Measurements from ENCODE around the gene WDFY4. TPM values are rescaled to one million over a fixed set of nuclear protein-coding genes. Genes with fewer than 3 reads are reported as not detected.

WDFY4 gene
- total RNA-seq, 1 donor from 2014 or later = 0.25 TPM

GRCh38 chr10:48940372-48940771 is 255.7 kb downstream of the WDFY4 start:
- Histone ChIP-seq H2AFZ (ENCODE audit: low read depth, low read length) (no peak overlapping the region), H3K27ac (ENCODE audit: low read depth, low read length) (no peak overlapping the region), H3K4me2 (ENCODE audit: low read length) (no peak overlapping the region), H3K27me3 (ENCODE audit: insufficient read depth, low read length) (no peaks in the 10 kb centered on the region), H3K36me3 (ENCODE audit: insufficient read depth, low read length) (no peaks in the 10 kb centered on the region), H3K79me2 (ENCODE audit: insufficient read depth, low read length) (no peaks in the 10 kb centered on the region), H3K9me3 (ENCODE audit: insufficient read depth, low read depth, low read length) (no peaks in the 10 kb centered on the region), H3K4me3 (ENCODE audit: insufficient read depth, low read depth, low read length) (no peak overlapping the region), H4K20me1 (ENCODE audit: insufficient read depth, low read length) (no peaks in the 10 kb centered on the region), H3K4me1 (ENCODE audit: insufficient read depth, low read length) (no peaks in the 10 kb centered on the region), H3K9ac (ENCODE audit: low read length) (no peak overlapping the region)
- Mint-ChIP-seq H3K4me1 (ENCODE audit: low read depth, unreplicated experiment) (no peaks in the 10 kb centered on the region), H3K27ac (ENCODE audit: unreplicated experiment) (no peak overlapping the region), H3K36me3 (ENCODE audit: low read depth, unreplicated experiment) (no peaks in the 10 kb centered on the region), H3K9me3 (ENCODE audit: unreplicated experiment) (no peaks in the 10 kb centered on the region), H3K4me3 (ENCODE audit: unreplicated experiment) (no peak overlapping the region), H3K27me3 (ENCODE audit: low read depth, unreplicated experiment) (peaks cover 28% of the 10 kb centered on the region)
- no peak for DNase-seq (ENCODE audit: low read depth)
- no peak for FAIRE-seq
- TF ChIP-seq CTCF (IDR thresholded peaks at IDR 0.05; ENCODE audit: insufficient read depth, low read depth, low read length) (no peak), EZH2 (IDR thresholded peaks at IDR 0.05; ENCODE audit: insufficient read depth, low read length) (no peak)

- no peaks in the 10 kb centered on the region for H3K9me3 ChIP-seq (ENCODE audit: insufficient read depth, low read depth, low read length)
- H3K27ac ChIP-seq (ENCODE audit: low read depth, low read length) = no peak overlapping the region
- DNase-seq (ENCODE audit: low read depth) (no peak), FAIRE-seq (no peak)
- H3K4me3 ChIP-seq (ENCODE audit: insufficient read depth, low read depth, low read length) = no peak overlapping the region
- Mint-ChIP-seq H3K4me1 (ENCODE audit: low read depth, unreplicated experiment) (no peaks in the 10 kb centered on the region), H3K27me3 (ENCODE audit: low read depth, unreplicated experiment) (peaks cover 32% of the 10 kb centered on the region), H3K4me3 (ENCODE audit: unreplicated experiment) (no peak overlapping the region), H3K27ac (ENCODE audit: unreplicated experiment) (no peak overlapping the region), H3K36me3 (ENCODE audit: low read depth, unreplicated experiment) (no peaks in the 10 kb centered on the region), H3K9me3 (ENCODE audit: unreplicated experiment) (no peaks in the 10 kb centered on the region)
- H3K9ac ChIP-seq (ENCODE audit: low read length) = no peak overlapping the region
- no peaks in the 10 kb centered on the region for H3K4me1 ChIP-seq (ENCODE audit: insufficient read depth, low read length)
- no peak overlapping the region for H3K4me2 ChIP-seq (ENCODE audit: low read length)
- no peak overlapping the region for H2AFZ ChIP-seq (ENCODE audit: low read depth, low read length)
- H3K36me3 ChIP-seq (ENCODE audit: insufficient read depth, low read length) = no peaks in the 10 kb centered on the region
- H4K20me1 ChIP-seq (ENCODE audit: insufficient read depth, low read length) = no peaks in the 10 kb centered on the region
- no peaks in the 10 kb centered on the region for H3K27me3 ChIP-seq (ENCODE audit: insufficient read depth, low read length)
- TF ChIP-seq EZH2 (IDR thresholded peaks at IDR 0.05; ENCODE audit: insufficient read depth, low read length) (no peak), CTCF (IDR thresholded peaks at IDR 0.05; ENCODE audit: insufficient read depth, low read depth, low read length) (no peak)
- H3K79me2 ChIP-seq (ENCODE audit: insufficient read depth, low read length) = no peaks in the 10 kb centered on the region
Observed at GRCh38 chr10:48940958-48941357, 256.3 kb downstream of the WDFY4 start.

- DNase-seq (ENCODE audit: low read depth) (no peak), FAIRE-seq (no peak)
- no peak overlapping the region for H3K27ac ChIP-seq (ENCODE audit: low read depth, low read length)
- H3K4me3 ChIP-seq (ENCODE audit: insufficient read depth, low read depth, low read length) = no peak overlapping the region
- no peak overlapping the region for H3K27ac Mint-ChIP-seq (ENCODE audit: unreplicated experiment)
- no peak overlapping the region for H3K4me3 Mint-ChIP-seq (ENCODE audit: unreplicated experiment)
- H2AFZ ChIP-seq (ENCODE audit: low read depth, low read length) = no peak overlapping the region
- no peaks in the 10 kb centered on the region for H3K9me3 ChIP-seq (ENCODE audit: insufficient read depth, low read depth, low read length)
- H3K4me2 ChIP-seq (ENCODE audit: low read length) = no peak overlapping the region
- H3K9me3 Mint-ChIP-seq (ENCODE audit: unreplicated experiment) = no peaks in the 10 kb centered on the region
- TF ChIP-seq CTCF (IDR thresholded peaks at IDR 0.05; ENCODE audit: insufficient read depth, low read depth, low read length) (no peak), EZH2 (IDR thresholded peaks at IDR 0.05; ENCODE audit: insufficient read depth, low read length) (no peak)
- H3K9ac ChIP-seq (ENCODE audit: low read length) = no peak overlapping the region
- no peaks in the 10 kb centered on the region for H3K79me2 ChIP-seq (ENCODE audit: insufficient read depth, low read length)
- no peaks in the 10 kb centered on the region for H3K36me3 ChIP-seq (ENCODE audit: insufficient read depth, low read length)
- H3K27me3 ChIP-seq (ENCODE audit: insufficient read depth, low read length) = no peaks in the 10 kb centered on the region
- H3K4me1 ChIP-seq (ENCODE audit: insufficient read depth, low read length) = no peaks in the 10 kb centered on the region
- no peaks in the 10 kb centered on the region for H3K36me3 Mint-ChIP-seq (ENCODE audit: low read depth, unreplicated experiment)
- H3K27me3 Mint-ChIP-seq (ENCODE audit: low read depth, unreplicated experiment) = peaks cover 35% of the 10 kb centered on the region
- H4K20me1 ChIP-seq (ENCODE audit: insufficient read depth, low read length) = no peaks in the 10 kb centered on the region
- H3K4me1 Mint-ChIP-seq (ENCODE audit: low read depth, unreplicated experiment) = no peaks in the 10 kb centered on the region
Observed at GRCh38 chr10:48941427-48942075, 256.9 kb downstream of the WDFY4 start.

All from astrocyte (in vitro differentiated cells and primary cell).